ENCODE measurements around the gene SLC6A5. TPM values are rescaled to one million over a fixed set of nuclear protein-coding genes. Genes with fewer than 3 reads are reported as not detected.

The SLC6A5 gene
- total and polyA plus RNA-seq, 7 donors, result not detected

DNA sequence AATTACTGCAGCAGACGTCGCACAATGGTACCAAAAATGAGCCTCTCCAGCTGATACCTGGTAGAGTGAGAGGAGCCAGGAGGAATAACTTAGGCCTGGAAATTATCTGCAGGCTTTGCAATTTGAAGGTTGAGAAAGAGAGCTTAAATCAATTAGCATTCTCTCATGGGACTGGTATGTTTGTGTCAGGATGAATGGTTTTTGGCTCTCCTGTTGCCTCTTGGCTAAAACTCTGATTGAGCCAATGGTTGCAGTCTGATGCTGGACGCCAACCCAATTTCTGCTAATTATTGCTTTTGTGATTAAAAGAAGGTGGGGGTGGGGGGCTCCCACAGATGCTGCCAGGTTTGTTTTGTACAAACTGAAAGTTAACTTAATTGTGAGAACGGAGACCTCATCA lies 57.5 kb downstream of the SLC6A5 start:
- intact Hi-C loops (cut with DNase I), result loop anchor here in 1 of 2 donors (10.0 kb wide), 1 partner anchor 1478 kb away; no protein-coding TSS in a partner anchor
- TF ChIP-seq, protein P1, sequence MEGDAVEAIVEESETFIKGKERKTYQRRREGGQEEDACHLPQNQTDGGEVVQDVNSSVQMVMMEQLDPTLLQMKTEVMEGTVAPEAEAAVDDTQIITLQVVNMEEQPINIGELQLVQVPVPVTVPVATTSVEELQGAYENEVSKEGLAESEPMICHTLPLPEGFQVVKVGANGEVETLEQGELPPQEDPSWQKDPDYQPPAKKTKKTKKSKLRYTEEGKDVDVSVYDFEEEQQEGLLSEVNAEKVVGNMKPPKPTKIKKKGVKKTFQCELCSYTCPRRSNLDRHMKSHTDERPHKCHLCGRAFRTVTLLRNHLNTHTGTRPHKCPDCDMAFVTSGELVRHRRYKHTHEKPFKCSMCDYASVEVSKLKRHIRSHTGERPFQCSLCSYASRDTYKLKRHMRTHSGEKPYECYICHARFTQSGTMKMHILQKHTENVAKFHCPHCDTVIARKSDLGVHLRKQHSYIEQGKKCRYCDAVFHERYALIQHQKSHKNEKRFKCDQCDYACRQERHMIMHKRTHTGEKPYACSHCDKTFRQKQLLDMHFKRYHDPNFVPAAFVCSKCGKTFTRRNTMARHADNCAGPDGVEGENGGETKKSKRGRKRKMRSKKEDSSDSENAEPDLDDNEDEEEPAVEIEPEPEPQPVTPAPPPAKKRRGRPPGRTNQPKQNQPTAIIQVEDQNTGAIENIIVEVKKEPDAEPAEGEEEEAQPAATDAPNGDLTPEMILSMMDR (IDR thresholded peaks at IDR 0.05), result no peak
- ATAC-seq, result no peak
- no peak for DNase-seq
- Histone ChIP-seq H3K9me3 (no peaks in the 10 kb centered on the region), H3K27me3 (ENCODE audit: insufficient read depth in 3 of 3, low read length in 2 of 3) (peaks cover 0 to 26% (median 3%) of the 10 kb centered on the region in 3 donors), H3K27ac (no peak overlapping the region), H3K36me3 (ENCODE audit: insufficient read depth in 1 of 2, low read depth in 1 of 2) (no peaks in the 10 kb centered on the region), H3K4me3 (no peak overlapping the region), H3K4me1 (no peaks in the 10 kb centered on the region)
- WGBS, 3 donors, result 70 to 79% (median 72%) methylated on average over 4 of the region's 4 CpGs

DNA sequence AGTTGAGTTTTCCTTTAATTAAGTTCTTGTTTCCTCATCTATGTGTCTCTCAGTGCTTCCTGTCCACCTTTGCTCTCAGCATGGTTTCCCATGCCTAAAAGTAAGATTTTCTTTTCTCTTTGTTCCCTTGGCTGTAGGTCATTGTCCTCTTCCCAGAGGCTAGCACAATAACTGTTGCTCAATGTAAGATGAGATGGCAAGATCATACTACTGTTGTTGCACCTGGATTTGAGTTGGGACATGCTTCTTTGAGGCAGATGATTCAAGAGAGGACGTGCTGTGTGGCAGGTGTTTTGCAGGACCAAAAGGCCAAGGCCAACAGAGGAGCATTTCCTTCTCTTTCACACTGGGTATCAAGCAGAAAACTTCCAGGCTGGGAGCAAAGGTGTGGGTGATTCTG lies 58.7 kb downstream of the SLC6A5 start:
- Histone ChIP-seq H3K27me3 (ENCODE audit: insufficient read depth in 3 of 3, low read length in 2 of 3) (peaks cover 0 to 23% (median 0%) of the 10 kb centered on the region in 3 donors), H3K4me3 (no peak overlapping the region), H3K4me1 (no peaks in the 10 kb centered on the region), H3K9me3 (no peaks in the 10 kb centered on the region), H3K27ac (no peak overlapping the region), H3K36me3 (ENCODE audit: insufficient read depth in 1 of 2, low read depth in 1 of 2) (no peaks in the 10 kb centered on the region)
- TF ChIP-seq, protein P1 (IDR thresholded peaks at IDR 0.05), result no peak
- intact Hi-C loops (cut with DNase I), result loop anchor here in 1 of 2 donors (10.0 kb wide), 1 partner anchor 1477 kb away; no protein-coding TSS in a partner anchor
- 21 to 28% (median 21%) methylated on average over 1 of the region's 1 CpG for WGBS, 3 donors
- DNase-seq (no peak), ATAC-seq (no peak)

DNA sequence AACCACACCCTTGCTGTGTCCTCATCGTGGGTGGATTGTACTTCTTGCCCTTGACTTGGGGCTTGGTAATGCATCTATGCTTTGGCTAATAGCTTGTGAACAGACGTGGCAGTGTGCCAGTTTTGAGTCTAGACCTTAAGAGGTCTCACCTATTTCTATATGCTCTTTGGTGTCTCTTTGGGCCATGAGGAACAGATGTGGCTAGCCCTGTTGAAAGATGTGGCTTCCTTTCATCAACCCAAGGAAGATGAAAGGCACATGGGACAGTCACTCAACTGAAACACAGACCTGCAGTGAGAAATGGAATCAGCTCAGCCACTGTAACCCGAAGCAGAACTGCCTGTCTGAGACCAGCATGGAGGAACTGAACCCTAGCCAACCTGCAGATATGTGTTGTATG lies 62.0 kb downstream of the SLC6A5 start:
- 57 to 64% (median 64%) methylated on average over 3 of the region's 3 CpGs for WGBS, 3 donors
- no peaks in the 10 kb centered on the region for H3K4me1 ChIP-seq
- no peak overlapping the region for H3K27ac ChIP-seq
- no peak for DNase-seq
- no peak for ATAC-seq
- no peaks in the 10 kb centered on the region for H3K36me3 ChIP-seq (ENCODE audit: insufficient read depth in 1 of 2, low read depth in 1 of 2)
- TF ChIP-seq, protein P1 (IDR thresholded peaks at IDR 0.05), result no peak
- H3K9me3 ChIP-seq, result no peaks in the 10 kb centered on the region
- H3K4me3 ChIP-seq, result no peak overlapping the region
- peaks cover 0 to 15% (median 0%) of the 10 kb centered on the region in 3 donors for H3K27me3 ChIP-seq (ENCODE audit: insufficient read depth in 3 of 3, low read length in 2 of 3)
- intact Hi-C loops (cut with DNase I), result no loop called here

DNA sequence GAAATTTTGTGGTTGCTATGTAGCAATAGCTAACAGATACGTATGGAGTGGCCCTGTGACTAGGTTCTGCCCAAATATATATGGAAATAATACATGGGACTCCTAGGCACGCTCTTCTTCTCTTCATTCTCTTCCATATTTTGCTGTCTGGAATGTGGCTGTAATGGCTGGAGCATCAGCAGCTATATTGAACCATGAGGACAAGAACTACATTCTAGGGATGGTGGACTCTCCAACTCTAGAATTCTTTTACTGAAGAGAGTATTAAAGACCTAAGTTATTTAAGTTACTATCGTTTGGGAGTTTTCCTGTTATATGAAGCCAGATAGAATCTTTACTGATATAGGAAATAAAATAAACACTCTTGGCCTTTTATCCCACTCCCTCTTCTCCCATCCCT lies 62.4 kb downstream of the SLC6A5 start:
- ATAC-seq (no peak), DNase-seq (no peak)
- Histone ChIP-seq H3K27ac (no peak overlapping the region), H3K4me1 (no peaks in the 10 kb centered on the region), H3K4me3 (no peak overlapping the region), H3K36me3 (ENCODE audit: insufficient read depth in 1 of 2, low read depth in 1 of 2) (no peaks in the 10 kb centered on the region), H3K9me3 (no peaks in the 10 kb centered on the region), H3K27me3 (ENCODE audit: insufficient read depth in 3 of 3, low read length in 2 of 3) (peaks cover 0 to 19% (median 0%) of the 10 kb centered on the region in 3 donors)
- 81 to 85% (median 85%) methylated on average over 3 of the region's 3 CpGs for WGBS, 3 donors
- TF ChIP-seq, protein P1 (IDR thresholded peaks at IDR 0.05), result no peak
- intact Hi-C loops (cut with DNase I), result no loop called here

All from psoas muscle (tissue), 8 donors.